HUES48 (cell line): ENCODE measurements around the gene GPC5.

ENCODE experiments used
- H3K27ac ChIP-seq: one replicate; pipeline ENCODE4 v1.7.0; 2013; ENCODE audit warnings: low read depth, low read length, inconsistent platforms
- H3K27me3 ChIP-seq: 2 replicates; pipeline ENCODE4 v1.6.1; 2013; ENCODE audit warnings: mild to moderate bottlenecking, low read length; ENCODE audit not compliant: control insufficient read depth, insufficient read depth
- H3K36me3 ChIP-seq: 2 replicates; pipeline ENCODE4 v1.6.1; 2013; ENCODE audit warnings: low read length; ENCODE audit not compliant: control insufficient read depth, insufficient read depth
- H3K4me1 ChIP-seq: 2 replicates; pipeline ENCODE4 v1.6.1; 2013; ENCODE audit warnings: mild to moderate bottlenecking, low read length; ENCODE audit not compliant: control insufficient read depth, insufficient read depth
- H3K4me3 ChIP-seq: 2 replicates; pipeline ENCODE4 v1.5.1; 2013; ENCODE audit warnings: mild to moderate bottlenecking, low read depth, low read length
- H3K9ac ChIP-seq: 2 replicates; pipeline ENCODE4 v1.6.1; 2013; ENCODE audit warnings: mild to moderate bottlenecking, low read depth, low read length, moderate library complexity
- H3K9me3 ChIP-seq: 2 replicates; pipeline ENCODE4 v1.6.1; 2013; ENCODE audit warnings: low read length; ENCODE audit not compliant: control insufficient read depth, insufficient read depth

Gene GPC5

DNA sequence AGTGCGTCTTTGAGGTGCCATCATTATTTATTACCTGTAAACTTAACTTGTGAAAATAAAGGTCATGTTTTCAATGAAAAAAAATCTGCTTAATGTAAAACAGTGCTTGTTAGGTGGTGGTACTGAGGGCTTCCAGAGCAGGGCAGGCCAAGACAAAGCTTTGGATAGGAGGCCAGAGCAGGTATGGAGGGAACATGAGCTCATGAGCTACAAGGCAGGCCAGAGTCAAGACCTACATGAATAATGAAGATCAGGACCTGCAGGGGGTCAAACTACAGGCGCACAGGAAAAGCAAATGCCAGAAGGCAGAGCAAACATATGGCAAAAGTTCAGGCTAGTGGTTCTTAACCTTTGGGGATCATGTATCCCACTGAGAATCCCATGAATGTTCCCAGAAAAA lies 343.5 kb downstream of the GPC5 start:
- Histone ChIP-seq H3K9me3 (no peaks in the 10 kb centered on the region), H3K36me3 (no peaks in the 10 kb centered on the region), H3K9ac (no peak overlapping the region), H3K27me3 (no peaks in the 10 kb centered on the region), H3K4me1 (no peaks in the 10 kb centered on the region), H3K4me3 (no peak overlapping the region), H3K27ac (no peak overlapping the region)

DNA sequence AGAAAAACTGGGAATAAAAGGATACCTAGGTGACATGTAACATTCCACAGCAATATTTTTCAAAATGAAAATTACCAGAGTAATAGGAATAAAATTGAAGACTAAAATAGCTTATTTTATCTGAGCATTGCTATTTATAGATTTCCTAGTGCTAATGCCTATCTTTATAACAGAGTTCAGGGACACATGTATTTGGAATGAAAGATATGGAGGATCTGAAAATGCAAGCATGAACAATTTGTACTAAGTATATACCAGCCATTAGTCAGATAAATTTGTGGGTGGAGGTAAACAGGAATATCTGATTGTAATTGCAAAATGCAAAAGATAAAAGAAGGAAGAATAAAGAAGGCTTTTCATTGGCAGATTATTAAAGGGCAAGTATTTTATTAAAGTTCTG lies 345.9 kb downstream of the GPC5 start:
- Histone ChIP-seq H3K4me3 (no peak overlapping the region), H3K36me3 (no peaks in the 10 kb centered on the region), H3K27me3 (no peaks in the 10 kb centered on the region), H3K27ac (no peak overlapping the region), H3K9me3 (no peaks in the 10 kb centered on the region), H3K9ac (no peak overlapping the region), H3K4me1 (no peaks in the 10 kb centered on the region)

DNA sequence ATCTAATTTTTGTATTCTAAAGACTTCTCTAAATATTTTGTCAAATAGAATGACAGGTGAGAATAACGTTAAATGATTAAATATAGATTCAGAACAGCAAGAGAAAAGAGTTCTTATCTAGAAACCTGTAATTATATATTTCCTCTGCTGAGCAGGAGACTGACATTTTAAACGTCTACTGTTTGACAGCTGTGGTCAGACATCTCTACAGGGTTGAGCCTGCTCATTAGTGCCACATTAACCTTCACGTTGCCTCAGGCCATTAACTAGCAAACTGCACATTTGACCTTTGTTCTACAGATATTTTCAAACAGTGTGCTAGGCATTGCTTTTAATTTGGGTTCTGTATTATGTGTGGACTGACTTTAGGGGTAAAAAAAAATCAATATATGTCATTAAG lies 347.5 kb downstream of the GPC5 start:
- Histone ChIP-seq H3K36me3 (no peaks in the 10 kb centered on the region), H3K4me3 (no peak overlapping the region), H3K9ac (no peak overlapping the region), H3K4me1 (no peaks in the 10 kb centered on the region), H3K27me3 (no peaks in the 10 kb centered on the region), H3K9me3 (no peaks in the 10 kb centered on the region), H3K27ac (no peak overlapping the region)

DNA sequence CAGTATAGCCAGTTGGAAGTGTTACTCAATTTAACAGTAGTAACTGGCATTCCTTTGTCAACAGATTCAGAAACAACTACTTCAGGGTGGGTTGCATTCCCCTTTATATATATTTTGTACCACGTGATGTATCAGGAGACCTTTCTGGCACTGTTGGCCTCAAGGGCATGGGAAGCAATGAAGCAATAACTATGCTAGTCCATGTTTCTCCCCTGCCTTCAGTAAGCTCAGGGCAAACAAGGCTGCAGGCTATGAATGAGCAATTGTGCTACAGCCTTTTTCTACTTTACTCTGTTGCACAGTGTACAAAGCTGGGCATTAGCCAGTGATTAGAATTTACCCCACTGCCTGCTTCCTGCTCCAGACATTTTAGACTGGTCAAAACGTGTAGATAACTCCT lies 348.8 kb downstream of the GPC5 start:
- H3K36me3 ChIP-seq, result no peaks in the 10 kb centered on the region
- H3K9ac ChIP-seq, result no peak overlapping the region
- no peaks in the 10 kb centered on the region for H3K4me1 ChIP-seq
- H3K27ac ChIP-seq, result no peak overlapping the region
- H3K27me3 ChIP-seq, result no peaks in the 10 kb centered on the region
- no peaks in the 10 kb centered on the region for H3K9me3 ChIP-seq
- no peak overlapping the region for H3K4me3 ChIP-seq

DNA sequence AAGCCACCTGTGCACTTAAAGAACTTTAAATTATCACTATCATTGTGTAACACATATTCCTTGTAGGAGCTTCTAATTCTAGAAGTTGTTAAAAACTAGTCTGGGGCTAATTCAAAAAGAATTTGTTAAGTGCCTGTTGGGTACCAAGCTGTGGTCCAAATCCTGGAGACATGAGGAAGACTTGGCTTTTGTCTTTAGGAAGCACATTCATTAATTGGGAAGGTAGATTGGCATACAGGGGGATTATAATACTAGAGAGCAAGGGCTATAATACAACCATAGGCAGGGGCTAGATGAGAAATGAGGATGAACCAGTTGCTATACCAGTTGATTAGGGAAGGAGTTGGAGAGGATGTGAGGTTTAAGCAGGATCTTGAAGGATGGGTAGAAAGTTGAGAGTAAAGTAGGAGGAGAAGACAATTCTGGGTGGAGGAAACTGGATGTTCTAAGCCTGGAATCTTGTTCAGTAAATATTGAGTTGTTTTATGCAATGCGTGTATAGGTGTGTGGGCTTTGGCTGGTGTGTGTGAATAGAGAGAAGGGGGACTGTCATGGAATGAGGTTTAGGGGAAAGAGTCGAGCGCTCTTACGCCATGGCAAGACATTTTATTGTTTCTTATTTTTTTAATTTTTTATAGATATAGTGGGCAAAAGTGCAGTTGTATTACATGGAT lies 350.1 kb downstream of the GPC5 start:
- no peaks in the 10 kb centered on the region for H3K36me3 ChIP-seq
- no peaks in the 10 kb centered on the region for H3K27me3 ChIP-seq
- H3K9me3 ChIP-seq, result no peaks in the 10 kb centered on the region
- H3K4me3 ChIP-seq, result no peak overlapping the region
- H3K27ac ChIP-seq, result no peak overlapping the region
- no peak overlapping the region for H3K9ac ChIP-seq
- no peaks in the 10 kb centered on the region for H3K4me1 ChIP-seq

DNA sequence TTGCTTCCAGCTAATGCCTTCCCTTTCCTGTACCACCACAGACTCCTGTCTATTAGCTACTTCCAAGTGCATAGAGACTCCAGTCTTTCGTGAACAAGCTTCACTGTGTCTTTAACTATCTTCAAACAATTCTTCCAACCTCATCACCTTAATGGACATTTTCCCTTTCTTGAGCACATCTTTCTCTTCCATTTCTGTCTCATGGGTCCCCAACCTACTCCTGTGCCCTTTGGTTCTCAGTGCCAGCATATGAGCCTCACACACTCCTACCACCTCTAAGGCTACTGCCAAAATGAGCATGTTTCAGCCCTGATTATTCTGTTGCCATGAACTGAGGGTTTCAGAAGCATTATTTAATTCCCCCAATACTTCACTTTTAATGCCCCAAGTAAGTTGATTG lies 360.3 kb downstream of the GPC5 start:
- H3K27me3 ChIP-seq, result no peaks in the 10 kb centered on the region
- no peak overlapping the region for H3K4me3 ChIP-seq
- no peak overlapping the region for H3K9ac ChIP-seq
- no peaks in the 10 kb centered on the region for H3K36me3 ChIP-seq
- H3K9me3 ChIP-seq, result no peaks in the 10 kb centered on the region
- H3K27ac ChIP-seq, result no peak overlapping the region
- 0 out of 2 replicates have a peak, but pooled peaks cover 4% of the 10 kb centered on the region for H3K4me1 ChIP-seq

DNA sequence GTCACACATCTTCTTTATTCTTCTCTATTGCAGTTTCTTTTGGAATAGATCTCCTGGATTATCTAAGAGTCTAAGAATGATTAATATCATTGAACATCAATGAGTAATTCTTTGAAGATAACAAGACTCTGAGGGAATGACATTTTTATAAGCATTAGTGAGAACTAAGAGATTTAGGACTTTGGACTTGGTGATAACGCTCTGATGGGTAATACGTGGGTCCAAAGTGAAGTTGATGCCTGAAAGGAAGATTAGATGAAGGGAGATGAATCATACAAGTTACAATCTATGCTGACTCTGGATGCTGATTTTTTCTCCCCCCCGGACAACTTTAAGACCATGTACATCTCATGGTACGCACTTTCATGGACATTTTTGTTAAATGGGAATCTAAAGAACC lies 364.5 kb downstream of the GPC5 start:
- Histone ChIP-seq H3K9ac (no peak overlapping the region), H3K9me3 (no peaks in the 10 kb centered on the region), H3K4me1 (0 out of 2 replicates have a peak, but pooled peaks cover 4% of the 10 kb centered on the region), H3K36me3 (no peaks in the 10 kb centered on the region), H3K27ac (no peak overlapping the region), H3K27me3 (no peaks in the 10 kb centered on the region), H3K4me3 (no peak overlapping the region)

DNA sequence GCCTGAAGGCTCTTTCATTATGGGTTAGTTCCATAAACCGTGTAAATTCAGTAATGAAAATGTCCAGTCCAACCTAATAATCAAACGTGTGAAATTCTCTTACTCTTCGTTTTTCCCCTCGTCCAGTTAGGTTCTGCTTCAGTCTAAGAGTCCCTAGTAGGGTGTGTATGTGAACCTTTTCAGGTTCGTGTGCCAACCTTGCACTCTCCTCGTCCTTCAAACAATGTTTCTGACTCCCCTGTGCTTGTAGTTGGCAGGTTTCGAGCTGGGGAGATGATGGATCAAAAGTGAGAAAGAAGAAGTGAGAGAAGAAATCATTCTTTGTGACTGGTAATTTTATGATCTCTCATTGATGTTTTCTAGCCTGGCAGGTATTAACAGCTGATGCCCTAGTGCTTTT lies 366.1 kb downstream of the GPC5 start:
- H3K27ac ChIP-seq, result no peak overlapping the region
- no peaks in the 10 kb centered on the region for H3K36me3 ChIP-seq
- no peaks in the 10 kb centered on the region for H3K9me3 ChIP-seq
- no peaks in the 10 kb centered on the region for H3K27me3 ChIP-seq
- 0 out of 2 replicates have a peak, but pooled peaks cover 4% of the 10 kb centered on the region for H3K4me1 ChIP-seq
- no peak overlapping the region for H3K9ac ChIP-seq
- H3K4me3 ChIP-seq, result no peak overlapping the region

DNA sequence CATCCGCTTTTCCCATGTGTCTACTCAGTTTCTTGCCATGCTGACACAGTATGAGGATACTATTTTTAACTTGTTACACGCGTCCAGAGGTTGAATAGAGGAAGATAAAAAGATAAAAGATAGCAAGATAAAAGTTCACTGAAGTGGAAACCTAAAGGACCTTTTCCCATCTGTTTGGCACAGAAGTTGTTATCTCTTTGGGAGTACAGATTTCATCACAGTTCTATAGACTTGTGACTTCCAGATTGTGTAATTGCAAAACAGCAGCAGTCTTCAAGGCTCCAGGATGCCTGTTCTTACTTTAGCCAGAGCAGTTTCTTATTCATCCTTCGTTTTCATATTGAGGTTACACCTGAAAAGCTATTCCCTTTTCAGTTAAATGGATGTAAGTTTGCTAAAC lies 369.2 kb downstream of the GPC5 start:
- Histone ChIP-seq H3K27me3 (no peaks in the 10 kb centered on the region), H3K27ac (no peak overlapping the region), H3K4me3 (no peak overlapping the region), H3K9ac (no peak overlapping the region), H3K36me3 (no peaks in the 10 kb centered on the region), H3K9me3 (no peaks in the 10 kb centered on the region), H3K4me1 (no peaks in the 10 kb centered on the region)

DNA sequence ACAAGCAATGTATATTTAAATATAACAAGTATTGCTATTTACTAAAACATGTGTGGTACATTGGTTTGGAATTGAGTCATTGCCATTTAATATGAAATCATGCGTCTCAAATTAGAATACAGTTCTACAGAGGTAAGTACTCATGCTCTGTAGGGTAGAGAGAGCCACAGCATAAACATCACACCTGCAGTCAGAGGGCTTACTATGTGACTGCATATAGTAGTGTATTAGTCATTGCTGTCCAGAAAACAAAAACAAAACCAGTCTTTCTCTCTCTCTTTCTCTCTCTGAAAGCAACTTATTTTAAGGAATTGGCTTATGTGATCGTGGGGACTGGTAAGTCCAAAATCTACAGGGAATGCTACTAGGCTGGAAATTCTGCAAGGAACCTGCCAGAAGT lies 370.3 kb downstream of the GPC5 start:
- Histone ChIP-seq H3K27ac (no peak overlapping the region), H3K4me3 (no peak overlapping the region)

DNA sequence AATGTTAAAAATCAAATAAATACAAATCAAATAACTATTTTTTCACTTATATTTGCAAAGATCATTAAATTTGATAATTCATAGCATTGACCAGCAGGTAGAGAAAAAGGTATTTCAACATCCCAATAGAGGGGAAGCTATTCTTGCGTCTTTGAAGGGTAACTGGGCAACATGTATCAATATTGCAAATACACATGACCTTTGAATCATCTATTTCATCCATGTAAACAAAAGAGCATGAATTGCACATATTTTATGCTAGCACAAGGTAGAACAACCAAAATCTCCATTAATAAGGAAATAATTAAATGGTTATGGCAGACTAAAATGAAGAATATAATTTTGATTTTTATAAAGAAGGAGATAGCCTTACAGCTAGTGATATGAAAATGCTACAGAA lies 372.8 kb downstream of the GPC5 start:
- H3K27ac ChIP-seq, result no peak overlapping the region
- H3K4me1 ChIP-seq, result peaks cover 15% of the 10 kb centered on the region
- no peak overlapping the region for H3K4me3 ChIP-seq
- no peaks in the 10 kb centered on the region for H3K9me3 ChIP-seq
- no peaks in the 10 kb centered on the region for H3K36me3 ChIP-seq
- H3K27me3 ChIP-seq, result no peaks in the 10 kb centered on the region
- H3K9ac ChIP-seq, result no peak overlapping the region

More for the DNA sequence above, 370.3 kb downstream of the GPC5 start:
- Histone ChIP-seq H3K36me3 (no peaks in the 10 kb centered on the region), H3K9me3 (no peaks in the 10 kb centered on the region), H3K27me3 (no peaks in the 10 kb centered on the region), H3K9ac (no peak overlapping the region), H3K4me1 (peaks cover 6% of the 10 kb centered on the region; the same call in 1 of the 2 replicates)
